G401 (cell line): ENCODE measurements around the gene STK16. TPM values are rescaled to one million over a fixed set of nuclear protein-coding genes. Genes with fewer than 3 reads are reported as not detected.
A peak's percentile ranks its signal among the peaks of the same experiment; 100 is the strongest.

Experiments
- DNase-seq: peaks from one replicate; pipeline ENCODE4 v3.0.0-alpha.2; 2015; ENCODE audit warnings: low spot score
- in situ Hi-C: cut with HindIII; loops from 2 replicates; pipeline ENCODE4 v1.10.0; 2016; ENCODE audit warnings: low sequenced_read_pairs, mixed read lengths
- total RNA-seq: library from RNA; depleted of rRNA; stranded (reverse); fragments of >200 nt; shearing (Covaris generic); gene quantifications from 2 replicates; pipeline ENCODE4 v1.2.3, GENCODE V29; 2014

The STK16 gene
- total RNA-seq, 1 experiment from 2014 or later = 26.4 TPM

DNA sequence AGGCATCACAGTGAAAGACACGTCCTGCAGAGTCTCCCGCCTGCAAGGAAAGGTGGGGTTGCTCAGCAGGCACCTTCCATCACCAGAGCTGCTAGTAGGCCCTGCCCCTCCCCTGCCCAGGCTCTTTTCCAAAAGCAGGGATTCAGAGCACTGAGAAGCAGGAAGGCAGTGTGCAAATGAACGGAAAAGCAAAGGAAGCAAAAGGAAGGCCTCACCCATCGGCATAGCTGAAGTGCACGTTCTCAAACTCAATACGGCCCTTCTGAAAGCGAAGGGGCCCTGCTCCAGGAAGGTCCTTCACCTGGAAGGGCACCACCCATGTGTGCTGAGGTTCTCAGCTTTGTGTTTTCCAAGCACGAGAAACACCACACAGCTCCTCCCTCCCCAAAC lies 32.3 kb upstream of the STK16 start:
- in situ Hi-C loops = no loop called here
- DNase-seq = no peak

GRCh38 chr2:219213486-219214071 lies 31.7 kb upstream of the STK16 start:
- in situ Hi-C loops = no loop called here
- no peak for DNase-seq

DNA sequence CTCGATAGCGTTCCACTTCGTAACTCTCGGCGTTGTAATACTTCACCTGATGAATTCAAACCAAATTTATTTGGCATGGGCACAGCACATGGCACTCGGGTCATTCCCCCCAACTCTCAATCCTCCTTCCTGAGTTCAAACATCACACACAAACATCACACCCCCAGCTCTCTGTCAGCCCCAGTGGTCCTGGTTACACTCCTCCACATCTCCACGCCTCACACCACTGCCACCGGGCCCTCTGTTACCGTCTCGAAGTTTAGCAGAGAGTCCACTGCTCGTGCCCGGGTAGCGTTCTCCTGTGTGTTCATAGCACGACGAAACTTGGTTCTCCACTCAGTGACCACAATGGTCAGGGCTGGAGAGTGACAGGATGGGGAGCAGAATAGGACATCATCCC lies 31.1 kb upstream of the STK16 start:
- DNase-seq = no peak
- in situ Hi-C loops = no loop called here

DNA sequence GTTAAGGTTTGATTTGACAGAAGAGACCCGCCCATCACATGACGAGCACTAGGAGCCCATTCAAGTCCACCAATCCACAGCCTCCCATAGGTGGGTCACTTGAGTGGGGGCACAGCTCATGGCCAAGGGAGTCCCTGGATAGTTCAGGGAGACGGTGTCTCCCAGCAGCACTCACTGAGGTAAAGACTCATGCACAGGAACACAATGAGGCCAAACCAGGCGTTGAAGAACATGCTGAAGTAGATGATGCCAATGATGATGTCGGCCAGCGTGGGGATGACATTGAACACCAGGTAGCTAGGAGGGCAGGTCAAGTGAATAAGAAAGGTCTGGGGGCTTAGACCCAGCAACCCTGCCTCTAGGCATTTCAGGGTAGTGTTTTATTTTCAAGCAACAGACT lies 30.5 kb upstream of the STK16 start:
- DNase-seq = no peak
- in situ Hi-C loops = no loop called here

DNA sequence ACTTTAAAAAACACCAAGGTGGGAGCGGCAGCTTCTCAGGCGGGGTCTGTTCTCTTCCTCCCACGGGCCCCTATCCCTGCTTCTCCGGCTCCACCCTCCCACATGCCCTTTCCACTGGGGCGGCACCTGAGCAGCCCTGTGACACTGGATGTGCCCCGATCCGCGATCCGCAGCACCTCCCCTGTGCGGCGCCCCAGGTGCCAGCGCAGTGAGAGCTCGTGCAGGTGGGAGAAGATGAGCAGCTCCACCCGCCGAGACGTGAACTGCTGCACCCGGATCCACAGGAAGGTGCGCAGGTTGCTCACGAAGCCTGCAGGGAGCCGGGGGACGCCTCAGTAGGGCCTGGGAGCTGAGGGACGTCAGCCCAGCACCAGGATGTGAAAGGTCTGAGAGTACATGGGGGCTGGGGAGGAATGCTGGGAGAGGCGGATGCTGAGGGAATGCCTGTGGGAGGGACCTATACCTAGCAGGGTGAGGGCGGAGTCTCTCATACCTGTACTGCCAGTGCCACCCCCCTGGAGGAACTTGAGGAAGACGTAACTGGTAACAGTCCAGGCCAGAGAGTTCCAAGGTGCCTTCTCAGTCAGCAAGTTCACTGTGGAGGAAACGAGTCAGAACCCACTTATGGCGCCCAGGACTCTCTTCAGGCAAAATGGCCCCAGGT lies 29.3 kb upstream of the STK16 start:
- DNase-seq = no peak
- in situ Hi-C loops = no loop called here

GRCh38 chr2:219216535-219216915 lies 28.8 kb upstream of the STK16 start:
- DNase-seq = no peak
- in situ Hi-C loops = no loop called here

DNA sequence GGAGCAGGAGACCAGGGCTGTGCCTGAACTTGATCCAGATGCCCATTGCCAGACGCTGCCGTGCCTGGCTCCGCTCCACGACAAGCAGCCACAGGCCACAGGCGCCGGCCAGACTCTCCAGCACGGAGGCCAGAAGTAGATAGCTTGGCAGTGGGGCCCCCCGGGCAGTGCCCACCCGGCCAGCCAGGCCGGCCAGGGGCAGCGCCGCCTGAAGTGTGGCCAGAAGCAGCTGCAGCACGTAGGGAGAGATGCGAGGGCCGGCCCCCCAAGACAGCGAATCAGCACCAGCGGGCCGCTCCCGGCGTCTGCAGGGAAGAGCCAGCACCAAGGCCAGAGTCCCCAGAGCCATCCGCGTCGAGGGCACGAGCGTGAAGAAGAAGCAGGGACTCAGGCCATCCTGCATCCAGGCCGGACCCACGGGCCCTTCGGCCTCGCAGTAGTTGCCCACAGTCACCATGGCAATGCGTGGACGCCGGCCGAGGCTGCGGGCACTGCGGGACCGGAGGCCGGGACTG lies 27.0 kb upstream of the STK16 start:
- in situ Hi-C loops = no loop called here
- DNase-seq = no peak

DNA sequence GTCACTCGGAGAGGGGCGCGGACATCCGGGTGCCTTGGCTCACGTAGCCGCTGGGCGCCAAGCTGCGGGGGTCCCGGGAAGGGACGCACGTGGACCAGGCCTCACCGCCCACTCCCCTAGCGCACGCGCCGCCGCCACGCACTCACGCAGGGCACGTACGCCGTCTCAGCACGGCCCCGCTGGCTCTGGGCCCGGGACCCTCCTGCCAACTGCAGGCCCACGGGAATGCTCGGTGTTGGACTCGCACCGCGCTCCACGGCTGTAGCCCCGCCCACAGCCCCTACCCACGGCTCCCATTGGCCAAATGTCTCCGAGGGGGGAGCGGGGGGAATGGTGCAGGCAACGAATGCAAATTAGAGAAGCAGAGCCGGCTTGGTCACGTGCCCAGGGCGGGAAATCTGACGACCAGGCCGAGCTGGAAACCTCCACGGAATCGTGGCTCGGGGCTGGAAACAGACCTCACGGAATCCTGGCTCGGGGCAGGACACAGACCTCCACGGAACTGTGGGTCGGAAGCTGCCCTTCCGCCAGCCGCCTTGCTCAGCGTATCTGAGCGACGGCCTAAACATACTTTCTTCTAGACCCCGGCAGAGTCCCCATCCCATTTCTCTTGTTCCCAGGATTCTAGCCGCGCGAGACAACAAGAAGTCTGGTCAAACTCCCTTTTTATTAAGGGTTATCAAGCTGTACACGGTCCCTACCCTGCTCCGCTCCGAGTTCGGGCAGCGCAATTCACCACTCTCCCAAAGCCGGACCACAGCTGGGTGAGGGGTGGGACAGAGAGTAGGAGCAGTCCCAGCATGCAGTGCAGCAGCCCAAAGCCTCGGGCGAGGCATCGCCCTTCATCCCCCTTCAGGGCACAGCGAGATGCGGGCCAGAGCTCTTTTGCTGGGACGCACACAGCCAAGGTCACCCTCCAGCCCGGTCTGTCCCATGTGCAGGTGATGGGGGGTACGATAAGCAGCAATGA lies 26.3 kb upstream of the STK16 start, which contains the start of gene ABCB6:
Gene ABCB6, minus strand, starts transcription at position 227 of the 970 bp plus-strand sequence. CDS start 285 bp downstream, outside the sequence.
- DNase-seq = peak; percentile 93
- in situ Hi-C loops = no loop called here

- no peak for DNase-seq
- in situ Hi-C loops = no loop called here
Measured at GRCh38 chr2:219219784-219220532, 25.3 kb upstream of the STK16 start.

DNA sequence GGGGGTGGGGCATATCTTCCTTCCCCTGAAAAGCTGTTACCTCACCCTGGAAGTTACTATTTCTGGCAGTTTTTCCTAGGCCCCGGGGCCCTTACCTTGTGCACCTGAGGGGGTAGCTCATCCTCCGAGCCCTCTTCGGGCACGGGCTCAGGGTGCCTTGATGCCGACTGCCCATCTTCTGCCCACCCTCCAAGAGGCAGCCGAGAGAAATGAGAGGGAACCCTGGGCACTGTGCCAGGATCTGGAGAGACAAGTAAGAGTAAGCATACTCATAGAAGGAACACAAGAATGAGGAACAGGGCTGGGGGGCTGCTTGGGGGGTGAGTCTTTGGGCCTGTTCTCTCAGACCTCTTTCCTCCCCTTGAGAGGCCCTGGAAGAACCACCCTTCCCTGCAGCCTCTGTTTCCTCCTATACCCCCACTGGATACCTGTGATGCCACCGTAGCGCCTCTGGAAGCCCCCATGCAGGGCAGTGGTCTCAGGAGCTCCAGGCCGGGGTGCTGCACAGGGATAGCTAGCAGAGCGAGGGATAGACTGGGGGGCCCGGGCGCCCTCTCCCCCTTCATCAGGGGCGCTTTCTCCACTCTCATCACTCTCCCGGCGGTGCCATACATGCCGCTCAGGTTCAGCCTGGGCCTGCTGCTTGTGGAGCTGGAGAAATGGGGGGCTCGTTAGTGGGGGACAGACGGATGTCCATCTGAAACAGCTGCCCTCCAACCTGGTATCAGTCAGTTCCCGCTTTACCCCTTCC lies 24.5 kb upstream of the STK16 start:
- no peak for DNase-seq
- in situ Hi-C loops = no loop called here

DNA sequence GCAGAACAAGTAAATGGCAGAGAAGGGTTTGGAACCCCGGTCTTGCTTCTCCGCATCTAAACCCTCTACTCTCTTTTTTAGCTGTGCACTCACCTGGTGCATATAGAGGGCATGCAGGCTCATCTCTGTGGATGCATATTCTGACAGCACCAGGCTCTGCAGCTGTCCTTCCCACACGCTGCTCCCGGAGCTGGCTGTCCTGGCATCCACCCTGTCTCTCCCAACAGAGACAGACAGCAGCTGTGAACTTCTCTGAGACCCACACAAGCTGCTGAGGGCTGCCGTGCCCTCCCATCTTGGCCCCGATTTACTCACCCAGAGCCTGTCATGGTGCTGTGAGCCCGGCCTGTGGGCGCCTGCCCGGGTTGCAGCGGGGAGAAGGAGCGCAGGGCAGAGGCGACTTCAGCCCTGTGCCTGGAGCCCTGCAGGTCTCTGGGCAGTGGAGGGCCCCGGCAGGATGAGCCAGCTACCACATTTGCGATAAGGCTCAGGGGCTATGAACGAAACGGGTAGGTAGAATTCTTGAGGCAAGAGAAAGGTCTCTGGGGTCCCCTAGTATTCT lies 23.2 kb upstream of the STK16 start:
- DNase-seq = no peak
- in situ Hi-C loops = no loop called here

GRCh38 chr2:219223831-219224610 lies 21.3 kb upstream of the STK16 start:
- in situ Hi-C loops = no loop called here

GRCh38 chr2:219225350-219225749 lies 19.9 kb upstream of the STK16 start:
- in situ Hi-C loops = no loop called here
- no peak for DNase-seq

More at GRCh38 chr2:219223831-219224610, 21.3 kb upstream of the STK16 start:
- no peak for DNase-seq

DNA sequence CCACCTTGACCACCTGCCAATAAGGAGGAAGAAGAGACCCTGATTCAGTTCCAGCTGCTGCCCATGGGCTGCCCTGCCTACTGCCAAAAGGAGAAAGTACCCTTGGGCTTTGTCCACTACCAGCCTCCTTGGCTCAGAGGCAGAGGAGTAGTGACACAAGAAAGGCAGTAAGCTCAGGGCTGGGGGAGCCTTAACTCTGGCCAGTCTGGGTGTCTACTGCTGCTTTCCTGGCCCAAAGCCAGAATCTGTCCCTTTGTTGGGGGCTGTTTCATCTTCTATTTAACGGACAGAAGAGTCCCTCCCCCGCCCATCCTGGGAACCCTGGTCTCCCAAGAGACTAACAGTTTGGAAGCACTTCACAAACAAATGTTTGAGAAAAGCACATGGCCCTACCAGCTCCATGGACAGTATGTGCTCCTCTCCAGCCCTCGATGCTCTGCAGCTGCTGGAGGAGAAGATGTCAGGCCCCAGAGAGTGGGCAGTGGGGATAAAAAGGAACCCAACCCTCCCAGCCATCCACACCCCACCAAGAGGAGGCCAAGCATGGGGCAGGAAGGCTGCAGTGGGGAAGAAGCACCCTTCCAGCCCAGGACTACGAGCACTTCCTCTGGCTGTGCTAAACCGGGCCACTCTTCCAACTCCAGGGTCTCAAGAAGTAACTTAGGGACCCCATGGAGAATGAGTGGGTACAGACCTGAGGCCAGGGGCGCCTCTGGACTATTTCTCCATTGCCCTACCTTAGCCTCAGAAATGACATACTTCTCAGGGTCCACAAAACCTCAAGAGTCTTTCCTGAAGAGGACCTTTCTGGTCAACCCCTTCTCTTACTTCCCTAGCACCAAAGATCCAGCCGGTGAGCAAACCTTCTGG lies 17.0 kb upstream of the STK16 start:
- no peak for DNase-seq
- in situ Hi-C loops = no loop called here

DNA sequence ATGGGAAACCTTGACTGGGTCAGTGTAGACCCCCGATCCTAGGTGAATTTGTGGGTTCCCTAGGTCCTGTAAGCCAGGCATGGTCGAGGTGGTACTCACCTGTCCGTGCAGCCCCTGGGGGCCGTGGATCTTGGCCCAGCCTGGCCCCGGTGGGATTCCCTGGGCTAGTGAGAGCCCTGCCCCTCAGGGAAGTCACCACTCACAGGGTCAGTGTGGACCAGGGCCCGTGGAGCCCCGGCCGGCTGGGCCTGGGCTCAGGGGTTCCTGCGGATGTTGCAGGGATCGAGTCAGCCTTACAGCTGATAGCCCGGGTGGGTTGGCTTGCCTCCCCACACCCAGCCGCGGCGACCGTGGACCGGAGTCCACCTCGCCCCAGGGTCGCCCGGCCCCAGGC lies 16.4 kb upstream of the STK16 start:
- DNase-seq = no peak
- in situ Hi-C loops = no loop called here

- in situ Hi-C loops = no loop called here
- peak; percentile 99 for DNase-seq
Measured at GRCh38 chr2:219229305-219230058, 15.8 kb upstream of the STK16 start, which contains the start of the genes ANKZF1 and ATG9A. Gene ANKZF1, plus strand, starts transcription at chr2:219229806. Its CDS starts 452 bp downstream, at chr2:219230258. Gene ATG9A, minus strand, starts transcription at chr2:219229636. Its CDS starts 1,612 bp downstream, at chr2:219228024.
